HG02588 (cell line): ENCODE results near the gene CCR5.

Experiments
- ATAC-seq: cut with Tn5 transposase; IDR thresholded peaks from one replicate; pipeline ENCODE4 v1.9.1; 2021; ENCODE audit warnings: mild to moderate bottlenecking, moderate library complexity; ENCODE audit not compliant: unreplicated experiment

CCR5 gene

GRCh38 chr3:46406443-46406787, 35.7 kb downstream of the CCR5 start:
- ATAC-seq: no peak

GRCh38 chr3:46406788-46407611, 36.3 kb downstream of the CCR5 start, which contains the start of the genes CCR5AS and CCRL2:
Gene CCR5AS (minus strand): TSS chr3:46407066.
Gene CCRL2 (plus strand): TSS chr3:46407259. CDS start chr3:46408080, 821 bp downstream.
- no peak for ATAC-seq

- ATAC-seq: no peak
Measured at GRCh38 chr3:46407970-46408369, 37.2 kb downstream of the CCR5 start.

GRCh38 chr3:46408853-46409252, 38.1 kb downstream of the CCR5 start:
- ATAC-seq: no peak

- no peak for ATAC-seq
Measured at GRCh38 chr3:46409739-46410489, 39.2 kb downstream of the CCR5 start.

GRCh38 chr3:46410669-46411068, 39.9 kb downstream of the CCR5 start:
- ATAC-seq: no peak

GRCh38 chr3:46411271-46411670, 40.5 kb downstream of the CCR5 start:
- no peak for ATAC-seq

- ATAC-seq: no peak
Measured at GRCh38 chr3:46412786-46413298, 42.1 kb downstream of the CCR5 start.

GRCh38 chr3:46413951-46414350, 43.2 kb downstream of the CCR5 start:
- ATAC-seq: no peak

- no peak for ATAC-seq
Measured at GRCh38 chr3:46414739-46415138, 44.0 kb downstream of the CCR5 start.

GRCh38 chr3:46416125-46416810, 45.5 kb downstream of the CCR5 start:
- no peak for ATAC-seq

- ATAC-seq: no peak
Measured at GRCh38 chr3:46416811-46417510, 46.2 kb downstream of the CCR5 start.

GRCh38 chr3:46417841-46418611, 47.3 kb downstream of the CCR5 start:
- ATAC-seq: no peak

GRCh38 chr3:46419816-46420215, 49.1 kb downstream of the CCR5 start:
- no peak for ATAC-seq

GRCh38 chr3:46420931-46421330, 50.2 kb downstream of the CCR5 start:
- no peak for ATAC-seq

GRCh38 chr3:46422617-46423016, 51.9 kb downstream of the CCR5 start:
- ATAC-seq: no peak

- no peak for ATAC-seq
Measured at GRCh38 chr3:46423588-46423987, 52.8 kb downstream of the CCR5 start.
